HCT116 (cell line): ENCODE results near the gene KIAA0232.

Source experiments
- EGR1 ChIP-seq: IDR thresholded peaks from 2 replicates; pipeline ENCODE4 v1.6.1; 2012; ENCODE audit warnings: low read depth
- JUND ChIP-seq: IDR thresholded peaks from 2 replicates; pipeline ENCODE4 v1.6.1; 2012
- POLR2AphosphoS5 ChIP-seq: IDR thresholded peaks from 2 replicates; pipeline ENCODE4 v1.6.1; 2011; ENCODE audit warnings: mild to moderate bottlenecking, low read depth, low read length, moderate library complexity
- YY1 ChIP-seq: IDR thresholded peaks from 2 replicates; pipeline ENCODE4 v1.6.1; 2011; ENCODE audit warnings: low read length, low read depth, moderate library complexity, mild to moderate bottlenecking; ENCODE audit not compliant: insufficient replicate concordance; ENCODE audit errors: extremely low read depth
- ZFX ChIP-seq: fragments of 450-650 bp; IDR thresholded peaks from 2 replicates; pipeline ENCODE4 v1.6.1; 2017
- TF ChIP-seq, protein P1 (sequence below), 3 experiments: fragments of 200-600 bp in 1 of 3; sonication (generic) in 1 of 3; IDR thresholded peaks in 2 of 3; conservative IDR thresholded peaks in 1 of 3; 2 replicates each; pipeline ENCODE4 v1.5.1; 2012 to 2017; ENCODE audit warnings: low read depth in 2 of 3, low read length in 2 of 3, antibody characterized with exemption in 1 of 3, borderline replicate concordance in 1 of 3, control low read depth in 1 of 3, mild to moderate bottlenecking in 1 of 3, mixed read lengths in 1 of 3, mixed run types in 1 of 3, moderate library complexity in 1 of 3; ENCODE audit not compliant: insufficient read depth in 1 of 3

DNA sequence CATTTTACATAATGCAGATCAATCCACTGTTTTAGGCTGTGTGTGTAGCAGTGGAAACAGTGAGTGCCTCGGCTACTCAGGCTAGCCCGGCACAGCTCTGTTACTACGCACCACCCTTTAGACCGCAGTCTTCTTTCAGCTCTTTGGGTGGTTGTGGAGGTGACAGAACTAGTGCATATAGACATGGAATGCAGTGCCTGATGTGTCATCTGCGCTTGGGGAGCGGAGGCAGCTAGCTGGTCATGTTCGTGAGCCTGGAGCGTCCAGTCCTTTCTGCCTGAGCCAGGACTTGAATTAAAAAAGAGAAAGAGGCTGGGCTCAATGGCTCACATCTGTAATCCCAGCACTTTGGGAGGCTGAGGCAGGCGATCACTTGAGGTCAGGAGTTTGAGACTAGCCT, 131.9 kb downstream of the KIAA0232 start:
- TF ChIP-seq JUND (no peak), ZFX (no peak), EGR1 (no peak), YY1 (no peak), POLR2AphosphoS5 (no peak)
- TF ChIP-seq, protein P1, sequence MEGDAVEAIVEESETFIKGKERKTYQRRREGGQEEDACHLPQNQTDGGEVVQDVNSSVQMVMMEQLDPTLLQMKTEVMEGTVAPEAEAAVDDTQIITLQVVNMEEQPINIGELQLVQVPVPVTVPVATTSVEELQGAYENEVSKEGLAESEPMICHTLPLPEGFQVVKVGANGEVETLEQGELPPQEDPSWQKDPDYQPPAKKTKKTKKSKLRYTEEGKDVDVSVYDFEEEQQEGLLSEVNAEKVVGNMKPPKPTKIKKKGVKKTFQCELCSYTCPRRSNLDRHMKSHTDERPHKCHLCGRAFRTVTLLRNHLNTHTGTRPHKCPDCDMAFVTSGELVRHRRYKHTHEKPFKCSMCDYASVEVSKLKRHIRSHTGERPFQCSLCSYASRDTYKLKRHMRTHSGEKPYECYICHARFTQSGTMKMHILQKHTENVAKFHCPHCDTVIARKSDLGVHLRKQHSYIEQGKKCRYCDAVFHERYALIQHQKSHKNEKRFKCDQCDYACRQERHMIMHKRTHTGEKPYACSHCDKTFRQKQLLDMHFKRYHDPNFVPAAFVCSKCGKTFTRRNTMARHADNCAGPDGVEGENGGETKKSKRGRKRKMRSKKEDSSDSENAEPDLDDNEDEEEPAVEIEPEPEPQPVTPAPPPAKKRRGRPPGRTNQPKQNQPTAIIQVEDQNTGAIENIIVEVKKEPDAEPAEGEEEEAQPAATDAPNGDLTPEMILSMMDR (IDR thresholded peaks at IDR 0.05 in 2 of 3, conservative IDR thresholded peaks at IDR 0.05 in 1 of 3; ENCODE audit: borderline replicate concordance in 1 of 3, insufficient read depth in 1 of 3, low read depth in 2 of 3, low read length in 2 of 3): no peak
